ENCODE results near the gene PLBD2. TPM values are rescaled to one million over a fixed set of nuclear protein-coding genes. Genes with fewer than 3 reads are reported as not detected.

The PLBD2 gene
- total and polyA plus RNA-seq, 9 of the 15 experiments (the other 6 are each of a cell fraction or from before 2014, with no cell fraction given): 2.4 to 37.4 (median 6.0) TPM

GRCh38 chr12:113387631-113388030 is 29.2 kb downstream of the PLBD2 start (continued):
- TF ChIP-seq MTA1 (IDR thresholded peaks at IDR 0.05; ENCODE audit: borderline replicate concordance): no peak
- TF ChIP-seq ZNF551 (CRISPR knock-in tag; IDR thresholded peaks at IDR 0.05): no peak
- no peak for TF ChIP-seq MCM2 (IDR thresholded peaks at IDR 0.05; ENCODE audit: low read depth)
- TF ChIP-seq DEAF1 (CRISPR knock-in tag; IDR thresholded peaks at IDR 0.05): no peak
- TF ChIP-seq TFAM (CRISPR knock-in tag; conservative IDR thresholded peaks at IDR 0.05): no peak
- no peak for TF ChIP-seq ZNF121 (CRISPR knock-in tag; conservative IDR thresholded peaks at IDR 0.05)

GRCh38 chr12:113388351-113388750 is 30.0 kb downstream of the PLBD2 start:
- BruUV-seq (replicated peaks): no TSS peak
- no peak for ATAC-seq
- TF ChIP-seq SMAD1 (IDR thresholded peaks at IDR 0.05; ENCODE audit: low read depth, low read length, partially characterized antibody): no peak
- 0 out of 2 replicates have a peak, but pooled peaks have one; percentile 18 for TF ChIP-seq POLR2G (IDR thresholded peaks at IDR 0.05; ENCODE audit: low read depth, low read length)
- no peak for TF ChIP-seq EP300 (IDR thresholded peaks at IDR 0.05; ENCODE audit: low read length)
- TF ChIP-seq ZNF318 (IDR thresholded peaks at IDR 0.05; ENCODE audit: borderline replicate concordance in 1 of 2, low read depth in 1 of 2): no peak
- no peak for TF ChIP-seq GATAD2B (IDR thresholded peaks at IDR 0.05; ENCODE audit: borderline replicate concordance)
- no peak for TF ChIP-seq KLF1 (tag; IDR thresholded peaks at IDR 0.05)
- TF ChIP-seq GATAD2A (IDR thresholded peaks at IDR 0.05): no peak

More at GRCh38 chr12:113388351-113388750, 30.0 kb downstream of the PLBD2 start:
- ChIA-PET POLR2A (no interaction called here), CTCF (ENCODE audit: low intra/inter-chr PET ratio) (no interaction called here)
- peaks cover 50% of the 10 kb centered on the region; the same call in 2 of the 3 replicates for H3K36me3 ChIP-seq (ENCODE audit: control insufficient read depth, insufficient read depth, low read length)
- whole genome bisulfite sequencing (ENCODE audit: insufficient coverage, low coverage, missing lambda C conversion rate): 88% methylated on average over 14 of the region's 14 CpGs
- no peaks in the 10 kb centered on the region for H3K9me3 ChIP-seq (replicated peaks; ENCODE audit: control insufficient read depth, insufficient read depth, low read depth, low read length)
- H3K4me2 ChIP-seq (ENCODE audit: insufficient read depth, low read length): no peak overlapping the region
- no peak overlapping the region for H3K27ac ChIP-seq (ENCODE audit: extremely low read depth, low read depth, low read length)
- no peak overlapping the region for H3K9ac ChIP-seq (ENCODE audit: insufficient read depth in 1 of 2, low read depth in 2 of 2, low read length in 2 of 2)
- intact Hi-C loops (cut with micrococcal nuclease): no loop called here
- H3K4me3 ChIP-seq: no peak overlapping the region
- DNase-seq (ENCODE audit: extremely low read depth in 1 of 4, low spot score in 3 of 4) (no peak), FAIRE-seq (no peak)
- H3K27me3 ChIP-seq (ENCODE audit: control insufficient read depth in 2 of 2, insufficient read depth in 2 of 2, low read length in 2 of 2): no peaks in the 10 kb centered on the region
- no peaks in the 10 kb centered on the region for H4K20me1 ChIP-seq (replicated peaks; ENCODE audit: control insufficient read depth, insufficient read depth, low read length)
- no peak overlapping the region for H2AFZ ChIP-seq (ENCODE audit: low read depth, low read length)
- H3K79me2 ChIP-seq (ENCODE audit: control insufficient read depth, insufficient read depth, low read length): no peaks in the 10 kb centered on the region
- in situ Hi-C loops (cut with MboI): no loop called here
- peaks cover 0 to 9% of the 10 kb centered on the region in 2 experiments; a peak in 1 of 5 replicates for H3K4me1 ChIP-seq (replicated peaks in 1 of 2; ENCODE audit: control insufficient read depth in 2 of 2, insufficient read depth in 2 of 2, low read length in 2 of 2)
- H3K9me1 ChIP-seq (ENCODE audit: control insufficient read depth, insufficient read depth, low read length): no peaks in the 10 kb centered on the region

Data from K562 (cell line).